ENCODE measurements around the gene CDV3. TPM values are rescaled to one million over a fixed set of nuclear protein-coding genes. Genes with fewer than 3 reads are reported as not detected.
A peak's percentile ranks its signal among the peaks of the same experiment; 100 is the strongest.

Gene CDV3
- total and polyA plus RNA-seq, 2 donors (not counting 1 experiment from before 2014, with no cell fraction given), result 39.8 to 188 TPM

DNA sequence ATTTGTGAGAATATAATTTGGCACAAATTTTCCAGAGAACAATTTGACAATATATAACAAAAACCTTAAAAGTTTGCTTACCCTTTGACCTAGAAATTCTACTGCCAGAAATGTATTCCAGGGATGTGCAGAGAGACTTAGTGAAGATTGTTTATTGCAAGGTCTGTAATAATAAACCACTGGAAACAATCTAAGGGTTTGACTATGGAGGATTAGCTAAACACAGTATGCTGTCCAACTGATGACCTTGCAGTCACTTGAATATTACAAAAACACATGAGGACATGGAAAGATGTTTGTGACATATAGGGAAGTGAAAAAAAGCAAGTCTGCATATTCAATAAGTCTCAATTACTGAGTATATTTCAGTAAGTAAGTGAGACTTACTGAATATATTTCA lies 48.1 kb upstream of the CDV3 start:
- Histone ChIP-seq H3K4me3 (ENCODE audit: control extremely low read depth in 1 of 5, extremely low read depth in 1 of 5, insufficient read depth in 1 of 5, low read depth in 2 of 5, low read length in 4 of 5) (no peak overlapping the region), H3K27me3 (replicated peaks in 1 of 4; ENCODE audit: control extremely low read depth in 1 of 4, control insufficient read depth in 3 of 4, insufficient read depth in 4 of 4, low read length in 3 of 4) (no peaks in the 10 kb centered on the region), H3K4me2 (replicated peaks; ENCODE audit: low read depth, low read length, poor library complexity, severe bottlenecking) (no peak overlapping the region), H3K9ac (ENCODE audit: low read length) (no peak overlapping the region), H4K20me1 (ENCODE audit: control insufficient read depth, insufficient read depth, low read length, poor library complexity, severe bottlenecking) (no peaks in the 10 kb centered on the region), H3K4me1 (ENCODE audit: control insufficient read depth in 2 of 2, insufficient read depth in 2 of 2, low read length in 2 of 2) (peaks cover 8 to 9% of the 10 kb centered on the region in 2 donors), H3K27ac (ENCODE audit: low read length in 2 of 2) (no peak overlapping the region), H2AFZ (ENCODE audit: insufficient read depth, low read depth, low read length, poor library complexity, severe bottlenecking) (no peak overlapping the region), H3K9me3 (ENCODE audit: control extremely low read depth in 1 of 3, control insufficient read depth in 2 of 3, insufficient read depth in 1 of 3, low read length in 2 of 3) (peaks cover 0 to 1% (median 0%) of the 10 kb centered on the region in 3 donors), H3K79me2 (ENCODE audit: control insufficient read depth, insufficient read depth, low read length) (no peaks in the 10 kb centered on the region), H3K36me3 (replicated peaks in 1 of 2; ENCODE audit: control extremely low read depth in 1 of 2, control insufficient read depth in 1 of 2, extremely low read depth in 1 of 2, insufficient read depth in 2 of 2, low read length in 1 of 2) (no peaks in the 10 kb centered on the region)
- Mint-ChIP-seq H3K9me3 (ENCODE audit: insufficient read depth) (peaks cover 2% of the 10 kb centered on the region), H3K27ac (no peak overlapping the region), H3K4me1 (peaks cover 13% of the 10 kb centered on the region), H3K4me3 (no peak overlapping the region), H3K27me3 (no peaks in the 10 kb centered on the region)
- intact Hi-C loops (cut with micrococcal nuclease), result no loop called here
- DNase-seq (no peak), ATAC-seq (ENCODE audit: low read depth) (peak; percentile 28)
- no peak for TF ChIP-seq EZH2 (IDR thresholded peaks at IDR 0.05; ENCODE audit: borderline replicate concordance, insufficient read depth, low read depth, low read length, poor library complexity, severe bottlenecking)
- TF ChIP-seq, protein P1, sequence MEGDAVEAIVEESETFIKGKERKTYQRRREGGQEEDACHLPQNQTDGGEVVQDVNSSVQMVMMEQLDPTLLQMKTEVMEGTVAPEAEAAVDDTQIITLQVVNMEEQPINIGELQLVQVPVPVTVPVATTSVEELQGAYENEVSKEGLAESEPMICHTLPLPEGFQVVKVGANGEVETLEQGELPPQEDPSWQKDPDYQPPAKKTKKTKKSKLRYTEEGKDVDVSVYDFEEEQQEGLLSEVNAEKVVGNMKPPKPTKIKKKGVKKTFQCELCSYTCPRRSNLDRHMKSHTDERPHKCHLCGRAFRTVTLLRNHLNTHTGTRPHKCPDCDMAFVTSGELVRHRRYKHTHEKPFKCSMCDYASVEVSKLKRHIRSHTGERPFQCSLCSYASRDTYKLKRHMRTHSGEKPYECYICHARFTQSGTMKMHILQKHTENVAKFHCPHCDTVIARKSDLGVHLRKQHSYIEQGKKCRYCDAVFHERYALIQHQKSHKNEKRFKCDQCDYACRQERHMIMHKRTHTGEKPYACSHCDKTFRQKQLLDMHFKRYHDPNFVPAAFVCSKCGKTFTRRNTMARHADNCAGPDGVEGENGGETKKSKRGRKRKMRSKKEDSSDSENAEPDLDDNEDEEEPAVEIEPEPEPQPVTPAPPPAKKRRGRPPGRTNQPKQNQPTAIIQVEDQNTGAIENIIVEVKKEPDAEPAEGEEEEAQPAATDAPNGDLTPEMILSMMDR (IDR thresholded peaks at IDR 0.05), result no peak
- CTCF ChIA-PET, result no interaction called here
- POLR2A ChIA-PET, result no interaction called here

DNA sequence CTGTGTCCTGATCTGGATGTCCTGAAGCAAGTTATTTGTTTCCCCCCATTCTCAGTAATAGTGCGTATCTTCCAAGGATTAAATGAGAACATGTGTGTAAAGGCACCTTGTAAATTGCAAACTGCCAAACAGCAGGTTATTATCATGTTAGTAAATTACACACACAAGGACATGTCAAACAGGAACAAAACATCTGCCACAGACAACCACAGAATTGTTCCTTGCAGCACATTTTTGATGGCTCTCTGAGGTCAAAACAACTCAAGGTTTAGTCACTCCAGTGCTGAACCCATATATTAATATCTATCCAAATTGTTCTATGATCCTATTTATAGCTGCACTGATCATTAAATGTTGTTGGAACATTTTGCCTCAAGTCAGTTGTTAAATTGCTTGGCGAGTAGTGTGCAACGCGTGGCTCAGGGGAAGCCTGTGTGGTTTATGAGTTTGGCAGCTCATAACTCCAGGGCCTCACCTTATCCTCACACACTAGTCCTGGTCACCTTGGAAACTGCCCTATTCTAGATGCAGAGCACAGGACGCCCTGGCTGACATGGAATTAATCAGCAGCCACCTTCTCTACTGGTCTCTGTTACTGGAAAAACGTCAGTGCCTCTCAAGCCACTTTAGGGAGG lies 46.3 kb upstream of the CDV3 start:
- Histone ChIP-seq H3K36me3 (replicated peaks in 1 of 2; ENCODE audit: control extremely low read depth in 1 of 2, control insufficient read depth in 1 of 2, extremely low read depth in 1 of 2, insufficient read depth in 2 of 2, low read length in 1 of 2) (no peaks in the 10 kb centered on the region), H3K4me2 (replicated peaks; ENCODE audit: low read depth, low read length, poor library complexity, severe bottlenecking) (no peak overlapping the region), H3K4me3 (ENCODE audit: control extremely low read depth in 1 of 5, extremely low read depth in 1 of 5, insufficient read depth in 1 of 5, low read depth in 2 of 5, low read length in 4 of 5) (no peak overlapping the region), H3K9me3 (ENCODE audit: control extremely low read depth in 1 of 3, control insufficient read depth in 2 of 3, insufficient read depth in 1 of 3, low read length in 2 of 3) (peaks cover 0 to 1% (median 0%) of the 10 kb centered on the region in 3 donors), H3K27me3 (replicated peaks in 1 of 4; ENCODE audit: control extremely low read depth in 1 of 4, control insufficient read depth in 3 of 4, insufficient read depth in 4 of 4, low read length in 3 of 4) (no peaks in the 10 kb centered on the region), H2AFZ (ENCODE audit: insufficient read depth, low read depth, low read length, poor library complexity, severe bottlenecking) (no peak overlapping the region), H3K27ac (ENCODE audit: low read length in 2 of 2) (no peak overlapping the region), H3K4me1 (ENCODE audit: control insufficient read depth in 2 of 2, insufficient read depth in 2 of 2, low read length in 2 of 2) (peaks cover under 1 to 3% of the 10 kb centered on the region in 2 donors), H3K9ac (ENCODE audit: low read length) (no peak overlapping the region), H3K79me2 (ENCODE audit: control insufficient read depth, insufficient read depth, low read length) (no peaks in the 10 kb centered on the region), H4K20me1 (ENCODE audit: control insufficient read depth, insufficient read depth, low read length, poor library complexity, severe bottlenecking) (no peaks in the 10 kb centered on the region)
- Mint-ChIP-seq H3K4me3 (no peak overlapping the region), H3K4me1 (peaks cover 8% of the 10 kb centered on the region), H3K9me3 (ENCODE audit: insufficient read depth) (peaks cover 2% of the 10 kb centered on the region), H3K27me3 (no peaks in the 10 kb centered on the region), H3K27ac (no peak overlapping the region)
- DNase-seq, result no peak
- no peak for ATAC-seq (ENCODE audit: low read depth)
- ChIA-PET CTCF (no interaction called here), POLR2A (no interaction called here)
- WGBS (ENCODE audit: insufficient coverage), result 80% methylated on average over 2 of the region's 6 CpGs
- intact Hi-C loops (cut with micrococcal nuclease), result no loop called here
- TF ChIP-seq, protein P1 (IDR thresholded peaks at IDR 0.05), result no peak
- no peak for TF ChIP-seq EZH2 (IDR thresholded peaks at IDR 0.05; ENCODE audit: borderline replicate concordance, insufficient read depth, low read depth, low read length, poor library complexity, severe bottlenecking)
